ENCODE results near the gene GNL2.

The GNL2 gene

DNA sequence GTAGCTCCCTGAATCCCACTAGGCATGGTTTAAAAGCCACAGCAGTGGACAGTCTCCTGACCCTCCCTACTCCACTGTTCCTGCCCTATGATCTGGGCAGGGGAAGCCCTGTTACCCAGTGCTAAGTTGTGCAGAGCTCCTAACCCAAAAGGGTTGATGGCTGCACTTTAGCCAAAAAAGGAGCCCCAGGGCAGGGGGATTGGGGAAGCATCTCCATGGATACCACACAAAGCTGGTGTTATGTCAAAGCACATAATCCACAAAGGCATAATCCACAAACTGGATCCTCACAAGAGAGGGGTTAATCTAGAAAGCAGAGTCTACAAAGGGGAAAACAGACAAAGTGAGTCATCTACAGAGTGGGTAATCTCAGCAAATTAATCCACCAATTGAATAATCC, 33.3 kb upstream of the GNL2 start:
- peaks cover 90% of the 10 kb centered on the region for H3K27me3 ChIP-seq
- H3K4me1 ChIP-seq (ENCODE audit: control insufficient read depth in 1 of 2, insufficient read depth in 1 of 2, low read depth in 1 of 2, low read length in 1 of 2) = peaks cover 6 to 10% of the 10 kb centered on the region in 2 experiments
- no peak overlapping the region for H3K27ac ChIP-seq
- no peak overlapping the region for H3K4me3 ChIP-seq (ENCODE audit: low read depth in 1 of 2, low read length in 1 of 2)
- no peaks in the 10 kb centered on the region for H3K36me3 ChIP-seq
- no peak for TF ChIP-seq CTCF (IDR thresholded peaks at IDR 0.05)
- H3K9me3 ChIP-seq = no peaks in the 10 kb centered on the region

- Histone ChIP-seq H3K36me3 (no peaks in the 10 kb centered on the region), H3K27ac (no peak overlapping the region), H3K4me3 (ENCODE audit: low read depth in 1 of 2, low read length in 1 of 2) (no peak overlapping the region), H3K27me3 (peaks cover 90% of the 10 kb centered on the region), H3K4me1 (ENCODE audit: control insufficient read depth in 1 of 2, insufficient read depth in 1 of 2, low read depth in 1 of 2, low read length in 1 of 2) (peaks cover 6 to 10% of the 10 kb centered on the region in 2 experiments), H3K9me3 (no peaks in the 10 kb centered on the region)
- TF ChIP-seq CTCF (IDR thresholded peaks at IDR 0.05) = no peak
Observed at GRCh38 chr1:37628026-37628556, 32.4 kb upstream of the GNL2 start.

DNA sequence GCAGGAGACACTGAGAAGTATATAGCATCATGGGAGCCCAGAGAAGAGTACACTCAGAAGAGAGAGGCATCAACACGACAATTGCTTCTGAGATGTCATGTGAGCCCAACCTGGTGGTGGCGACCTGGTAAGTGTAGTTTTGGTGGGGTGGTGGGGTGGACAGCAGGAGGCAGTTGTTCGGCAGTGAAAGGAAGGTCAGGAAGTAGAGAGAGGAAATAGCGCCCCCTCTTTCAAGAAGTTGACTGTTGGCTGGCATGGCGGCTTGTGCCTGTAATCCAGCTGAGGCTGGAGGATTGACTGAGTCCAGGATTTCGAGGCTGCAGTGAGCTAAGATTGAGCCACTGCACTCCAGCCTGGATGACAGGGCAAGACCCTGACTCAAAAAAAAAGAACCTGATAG, 26.4 kb upstream of the GNL2 start:
- no peaks in the 10 kb centered on the region for H3K9me3 ChIP-seq
- no peak overlapping the region for H3K4me3 ChIP-seq (ENCODE audit: low read depth in 1 of 2, low read length in 1 of 2)
- H3K4me1 ChIP-seq (ENCODE audit: control insufficient read depth in 1 of 2, insufficient read depth in 1 of 2, low read depth in 1 of 2, low read length in 1 of 2) = peaks cover 0 to 2% of the 10 kb centered on the region in 2 experiments
- peaks cover 95% of the 10 kb centered on the region for H3K27me3 ChIP-seq
- no peak overlapping the region for H3K27ac ChIP-seq
- H3K36me3 ChIP-seq = no peaks in the 10 kb centered on the region
- no peak for TF ChIP-seq CTCF (IDR thresholded peaks at IDR 0.05)

GRCh38 chr1:37621326-37621870, 25.7 kb upstream of the GNL2 start:
- TF ChIP-seq CTCF (IDR thresholded peaks at IDR 0.05) = no peak
- H3K27me3 ChIP-seq = peaks cover 95% of the 10 kb centered on the region

GRCh38 chr1:37620707-37621106, 25.0 kb upstream of the GNL2 start:
- Histone ChIP-seq H3K4me3 (ENCODE audit: low read depth in 1 of 2, low read length in 1 of 2) (no peak overlapping the region), H3K27me3 (peaks cover 95% of the 10 kb centered on the region), H3K4me1 (ENCODE audit: control insufficient read depth in 1 of 2, insufficient read depth in 1 of 2, low read depth in 1 of 2, low read length in 1 of 2) (no peaks in the 10 kb centered on the region), H3K27ac (no peak overlapping the region), H3K9me3 (no peaks in the 10 kb centered on the region), H3K36me3 (no peaks in the 10 kb centered on the region)
- no peak for TF ChIP-seq CTCF (IDR thresholded peaks at IDR 0.05)

More at GRCh38 chr1:37621326-37621870, 25.7 kb upstream of the GNL2 start:
- Histone ChIP-seq H3K9me3 (no peaks in the 10 kb centered on the region), H3K27ac (no peak overlapping the region), H3K4me3 (ENCODE audit: low read depth in 1 of 2, low read length in 1 of 2) (no peak overlapping the region), H3K4me1 (ENCODE audit: control insufficient read depth in 1 of 2, insufficient read depth in 1 of 2, low read depth in 1 of 2, low read length in 1 of 2) (no peaks in the 10 kb centered on the region), H3K36me3 (no peaks in the 10 kb centered on the region)
